Osteoblast (primary cell): Measurements from ENCODE around the gene TAL2. TPM values are rescaled to one million over a fixed set of nuclear protein-coding genes. Genes with fewer than 3 reads are reported as not detected.

Source experiments
- DNase-seq: peaks from one replicate; pipeline ENCODE4 v3.0.0; 2011; ENCODE audit warnings: low spot score, mixed read lengths; ENCODE audit not compliant: insufficient read length; ENCODE audit errors: missing footprints
- H2AFZ ChIP-seq: 2 replicates; pipeline ENCODE4 v1.6.0; 2011; ENCODE audit warnings: mild to moderate bottlenecking, low read length
- H3K27ac ChIP-seq: 2 replicates; pipeline ENCODE4 v1.5.1; 2011; ENCODE audit warnings: mild to moderate bottlenecking, low read depth, low read length, moderate library complexity
- H3K27me3 ChIP-seq: 2 replicates; pipeline ENCODE4 v1.6.0; 2012; ENCODE audit warnings: mild to moderate bottlenecking, control low read depth, inconsistent platforms, low read length, moderate library complexity; ENCODE audit not compliant: insufficient read depth
- H3K36me3 ChIP-seq: 2 replicates; pipeline ENCODE4 v1.5.1; 2011; ENCODE audit warnings: mild to moderate bottlenecking, low read length, control low read depth, moderate library complexity; ENCODE audit not compliant: insufficient read depth
- H3K4me1 ChIP-seq: 2 replicates; pipeline ENCODE4 v1.5.1; 2011; ENCODE audit warnings: mild to moderate bottlenecking, low read length, control low read depth, moderate library complexity; ENCODE audit not compliant: insufficient read depth
- H3K4me2 ChIP-seq: 2 replicates; pipeline ENCODE4 v1.6.0; 2011; ENCODE audit warnings: mild to moderate bottlenecking, low read length; ENCODE audit not compliant: insufficient read depth
- H3K4me3 ChIP-seq: fragments of 200-600 bp; sonication (generic); 3 replicates; pipeline ENCODE4 v1.5.1; 2012; ENCODE audit warnings: mild to moderate bottlenecking, low read length, inconsistent platforms; ENCODE audit not compliant: insufficient read depth
- H3K79me2 ChIP-seq: 2 replicates; pipeline ENCODE4 v1.6.0; 2012; ENCODE audit warnings: mild to moderate bottlenecking, low read length, control low read depth, inconsistent platforms; ENCODE audit not compliant: insufficient read depth
- H3K9me3 ChIP-seq: 2 replicates; pipeline ENCODE4 v1.5.1; 2011; ENCODE audit warnings: low read depth, low read length, control low read depth
- H4K20me1 ChIP-seq: 2 replicates; pipeline ENCODE4 v1.6.0; 2012; ENCODE audit warnings: mild to moderate bottlenecking, low read length, control low read depth; ENCODE audit not compliant: insufficient read depth
- total RNA-seq: library from RNA; depleted of rRNA; stranded (reverse); fragments of >200 nt; gene quantifications from 2 replicates; pipeline ENCODE4 v1.2.3, GENCODE V29; 2012
- TF ChIP-seq, protein P1 (sequence below): IDR thresholded peaks from 2 replicates; pipeline ENCODE4 v1.5.1; 2011; ENCODE audit warnings: mild to moderate bottlenecking, low read depth, low read length, moderate library complexity; ENCODE audit errors: extremely low read depth

The TAL2 gene
- total RNA-seq: 0.36 and 0.59 TPM in 2 replicates

- no peaks in the 10 kb centered on the region for H3K4me1 ChIP-seq
- no peaks in the 10 kb centered on the region for H3K9me3 ChIP-seq
- no peak within 1 kb of the TSS for H3K4me2 ChIP-seq
- DNase-seq: no peak
- H3K4me3 ChIP-seq: no peak within 1 kb of the TSS
- H3K27me3 ChIP-seq: peaks cover under 1% of the 10 kb centered on the region
- no peak within 1 kb of the TSS for H3K27ac ChIP-seq
- H3K79me2 ChIP-seq: no peaks in the 10 kb centered on the region
- H3K36me3 ChIP-seq: no peaks in the 10 kb centered on the region
- H4K20me1 ChIP-seq: no peaks in the 10 kb centered on the region
- H2AFZ ChIP-seq: no peak within 1 kb of the TSS
- TF ChIP-seq, protein P1, sequence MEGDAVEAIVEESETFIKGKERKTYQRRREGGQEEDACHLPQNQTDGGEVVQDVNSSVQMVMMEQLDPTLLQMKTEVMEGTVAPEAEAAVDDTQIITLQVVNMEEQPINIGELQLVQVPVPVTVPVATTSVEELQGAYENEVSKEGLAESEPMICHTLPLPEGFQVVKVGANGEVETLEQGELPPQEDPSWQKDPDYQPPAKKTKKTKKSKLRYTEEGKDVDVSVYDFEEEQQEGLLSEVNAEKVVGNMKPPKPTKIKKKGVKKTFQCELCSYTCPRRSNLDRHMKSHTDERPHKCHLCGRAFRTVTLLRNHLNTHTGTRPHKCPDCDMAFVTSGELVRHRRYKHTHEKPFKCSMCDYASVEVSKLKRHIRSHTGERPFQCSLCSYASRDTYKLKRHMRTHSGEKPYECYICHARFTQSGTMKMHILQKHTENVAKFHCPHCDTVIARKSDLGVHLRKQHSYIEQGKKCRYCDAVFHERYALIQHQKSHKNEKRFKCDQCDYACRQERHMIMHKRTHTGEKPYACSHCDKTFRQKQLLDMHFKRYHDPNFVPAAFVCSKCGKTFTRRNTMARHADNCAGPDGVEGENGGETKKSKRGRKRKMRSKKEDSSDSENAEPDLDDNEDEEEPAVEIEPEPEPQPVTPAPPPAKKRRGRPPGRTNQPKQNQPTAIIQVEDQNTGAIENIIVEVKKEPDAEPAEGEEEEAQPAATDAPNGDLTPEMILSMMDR: no peak
Measured at GRCh38 chr9:105662184-105663104, at the start of gene TAL2. TSS of gene TAL2 (plus strand) at chr9:105662457. CDS start at chr9:105662497, 40 bp downstream.

- H3K36me3 ChIP-seq: no peaks in the 10 kb centered on the region
- DNase-seq: no peak
- TF ChIP-seq, protein P1: no peak
- H3K27me3 ChIP-seq: no peaks in the 10 kb centered on the region
- no peaks in the 10 kb centered on the region for H3K9me3 ChIP-seq
- H3K27ac ChIP-seq: no peak overlapping the region
- no peak overlapping the region for H2AFZ ChIP-seq
- H3K79me2 ChIP-seq: no peaks in the 10 kb centered on the region
- H4K20me1 ChIP-seq: no peaks in the 10 kb centered on the region
- H3K4me3 ChIP-seq: no peak overlapping the region
- no peak overlapping the region for H3K4me2 ChIP-seq
- H3K4me1 ChIP-seq: no peaks in the 10 kb centered on the region
Measured at GRCh38 chr9:105621001-105621400, 41.3 kb upstream of the TAL2 start.

- Histone ChIP-seq H4K20me1 (no peaks in the 10 kb centered on the region), H3K27ac (no peak overlapping the region), H3K4me3 (no peak overlapping the region), H3K4me1 (no peaks in the 10 kb centered on the region), H3K79me2 (no peaks in the 10 kb centered on the region), H3K4me2 (no peak overlapping the region), H3K27me3 (no peaks in the 10 kb centered on the region), H3K9me3 (no peaks in the 10 kb centered on the region), H2AFZ (no peak overlapping the region), H3K36me3 (no peaks in the 10 kb centered on the region)
- no peak for DNase-seq
- TF ChIP-seq, protein P1: no peak
Measured at GRCh38 chr9:105625088-105625487, 37.2 kb upstream of the TAL2 start.

DNA sequence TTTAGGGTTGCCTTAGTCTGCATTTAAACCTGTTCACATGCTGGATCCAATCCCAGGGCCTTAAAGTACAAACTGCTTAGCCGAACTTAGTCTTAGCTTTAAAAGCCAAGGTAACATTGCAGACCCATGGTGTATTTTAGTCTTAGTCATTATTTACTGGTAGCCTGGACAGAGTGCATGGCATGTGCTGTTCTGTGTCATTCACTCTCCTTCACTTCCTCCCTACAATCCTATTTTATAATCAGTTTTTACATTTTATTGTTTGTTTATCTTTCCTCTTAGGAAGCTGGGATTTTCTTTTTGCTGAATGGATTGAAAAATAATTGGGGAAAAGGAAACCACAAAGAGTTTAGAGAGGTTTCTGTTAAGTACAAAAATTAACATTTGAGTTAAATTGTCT is 29.4 kb upstream of the TAL2 start:
- Histone ChIP-seq H3K9me3 (no peaks in the 10 kb centered on the region), H2AFZ (no peak overlapping the region), H3K79me2 (no peaks in the 10 kb centered on the region), H3K4me3 (no peak overlapping the region), H4K20me1 (no peaks in the 10 kb centered on the region), H3K27ac (no peak overlapping the region), H3K4me2 (no peak overlapping the region), H3K27me3 (no peaks in the 10 kb centered on the region), H3K36me3 (no peaks in the 10 kb centered on the region), H3K4me1 (no peaks in the 10 kb centered on the region)
- TF ChIP-seq, protein P1: no peak
- no peak for DNase-seq
